DOHH2 (cell line): ENCODE measurements around the gene GNRHR.

Experiments
- H3F3A ChIP-seq: fragments of 200-600 bp; sonication (generic), shearing (Covaris generic); 2 replicates; pipeline ENCODE4 v1.6.0; 2016; ENCODE audit warnings: antibody characterized with exemption, mild to moderate bottlenecking; ENCODE audit not compliant: control insufficient read depth, insufficient read depth
- H3K27ac ChIP-seq: fragments of 200-600 bp; sonication (generic); 2 replicates; pipeline ENCODE4 v1.5.1; 2014; ENCODE audit warnings: low read depth, mild to moderate bottlenecking, low read length, moderate library complexity
- H3K27me3 ChIP-seq: fragments of 200-600 bp; sonication (generic); 2 replicates; pipeline ENCODE4 v1.6.1; 2014; ENCODE audit warnings: mild to moderate bottlenecking, low read length, mixed read lengths; ENCODE audit not compliant: control insufficient read depth
- H3K36me3 ChIP-seq: fragments of 200-600 bp; sonication (generic); 2 replicates; pipeline ENCODE4 v1.6.1; 2014; ENCODE audit warnings: mild to moderate bottlenecking, low read length, moderate library complexity, mixed read lengths; ENCODE audit not compliant: control insufficient read depth
- H3K4me1 ChIP-seq: fragments of 200-600 bp; sonication (generic); 2 replicates; pipeline ENCODE4 v1.6.1; 2014; ENCODE audit warnings: mild to moderate bottlenecking, low read length, mixed read lengths; ENCODE audit not compliant: control insufficient read depth
- H3K4me2 ChIP-seq: fragments of 200-600 bp; sonication (generic); 2 replicates; pipeline ENCODE4 v1.6.0; 2014; ENCODE audit warnings: mild to moderate bottlenecking, low read length, moderate library complexity
- H3K4me3 ChIP-seq: fragments of 200-600 bp; sonication (generic); 2 replicates; pipeline ENCODE4 v1.5.1; 2014; ENCODE audit warnings: mild to moderate bottlenecking, low read length, mixed read lengths
- H3K79me2 ChIP-seq: fragments of 200-600 bp; sonication (generic); 2 replicates; pipeline ENCODE4 v1.6.1; 2014; ENCODE audit warnings: mild to moderate bottlenecking, low read length, mixed read lengths; ENCODE audit not compliant: control insufficient read depth
- H3K9me2 ChIP-seq: fragments of 200-600 bp; sonication (generic); replicated peaks from 2 replicates; pipeline ENCODE4 v1.6.1; 2014; ENCODE audit warnings: mild to moderate bottlenecking, low read length, mixed read lengths; ENCODE audit not compliant: control insufficient read depth
- H3K9me3 ChIP-seq: fragments of 200-600 bp; sonication (generic); 2 replicates; pipeline ENCODE4 v1.6.1; 2014; ENCODE audit warnings: antibody characterized with exemption, low read length, mixed read lengths; ENCODE audit not compliant: control insufficient read depth, insufficient read depth
- H4K20me1 ChIP-seq: fragments of 200-600 bp; sonication (generic); 2 replicates; pipeline ENCODE4 v1.6.0; 2014; ENCODE audit warnings: low read depth, mild to moderate bottlenecking, antibody characterized with exemption, low read length, moderate library complexity; ENCODE audit not compliant: control insufficient read depth, insufficient read depth
- EZH2phosphoT487 ChIP-seq: fragments of 200-600 bp; sonication (generic); IDR thresholded peaks from 2 replicates; pipeline ENCODE4 v1.6.1; 2017; ENCODE audit warnings: borderline replicate concordance, mild to moderate bottlenecking, antibody characterized with exemption, low read length, moderate library complexity, mixed read lengths
- TF ChIP-seq, protein P1 (sequence below): fragments of 200-600 bp; sonication (generic); IDR thresholded peaks from one replicate; pipeline ENCODE4 v1.5.1; 2014; ENCODE audit warnings: antibody characterized with exemption, mild to moderate bottlenecking, low read depth, low read length; ENCODE audit not compliant: poor library complexity, severe bottlenecking

The GNRHR gene

DNA sequence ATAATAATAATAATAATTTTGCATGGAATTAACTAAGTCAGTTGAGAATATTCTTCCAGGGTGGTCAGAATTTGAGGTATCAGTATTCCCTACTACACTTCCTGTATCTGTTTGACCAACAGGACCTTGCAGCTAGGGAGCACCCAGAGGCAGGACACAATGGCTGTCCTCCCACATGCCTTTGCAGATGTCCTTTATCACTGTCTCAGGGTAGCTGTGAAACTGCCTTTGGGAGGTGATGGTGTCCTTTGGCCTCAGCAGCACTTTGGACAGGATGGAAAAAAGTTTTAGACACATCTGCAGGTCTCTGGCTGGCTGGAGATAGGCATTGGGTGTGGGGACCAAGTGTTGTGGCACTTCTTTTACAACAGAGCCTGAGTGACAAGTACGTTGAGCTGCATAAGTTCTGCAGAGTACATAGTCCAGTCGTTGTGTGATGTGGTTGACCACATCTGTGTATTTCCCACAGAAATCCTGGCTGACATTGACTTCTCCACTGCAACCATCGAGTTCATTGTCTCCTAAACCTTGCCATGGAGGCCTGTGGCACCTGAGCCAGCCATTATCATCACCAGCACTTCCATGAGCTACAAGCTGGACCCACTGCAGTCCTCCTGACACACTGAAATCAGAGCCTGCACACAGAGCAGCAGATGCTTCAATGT, 34.1 kb downstream of the GNRHR start:
- no peaks in the 10 kb centered on the region for H4K20me1 ChIP-seq
- no peaks in the 10 kb centered on the region for H3F3A ChIP-seq
- no peaks in the 10 kb centered on the region for H3K27me3 ChIP-seq
- H3K36me3 ChIP-seq, result 0 out of 2 replicates have a peak, but pooled peaks cover 5% of the 10 kb centered on the region
- H3K4me3 ChIP-seq, result no peak overlapping the region
- no peak overlapping the region for H3K27ac ChIP-seq
- no peaks in the 10 kb centered on the region for H3K9me3 ChIP-seq
- H3K79me2 ChIP-seq, result no peaks in the 10 kb centered on the region
- H3K9me2 ChIP-seq, result no peaks in the 10 kb centered on the region
- H3K4me2 ChIP-seq, result no peak overlapping the region
- H3K4me1 ChIP-seq, result no peaks in the 10 kb centered on the region
- no peak for TF ChIP-seq EZH2phosphoT487
- TF ChIP-seq, protein P1, sequence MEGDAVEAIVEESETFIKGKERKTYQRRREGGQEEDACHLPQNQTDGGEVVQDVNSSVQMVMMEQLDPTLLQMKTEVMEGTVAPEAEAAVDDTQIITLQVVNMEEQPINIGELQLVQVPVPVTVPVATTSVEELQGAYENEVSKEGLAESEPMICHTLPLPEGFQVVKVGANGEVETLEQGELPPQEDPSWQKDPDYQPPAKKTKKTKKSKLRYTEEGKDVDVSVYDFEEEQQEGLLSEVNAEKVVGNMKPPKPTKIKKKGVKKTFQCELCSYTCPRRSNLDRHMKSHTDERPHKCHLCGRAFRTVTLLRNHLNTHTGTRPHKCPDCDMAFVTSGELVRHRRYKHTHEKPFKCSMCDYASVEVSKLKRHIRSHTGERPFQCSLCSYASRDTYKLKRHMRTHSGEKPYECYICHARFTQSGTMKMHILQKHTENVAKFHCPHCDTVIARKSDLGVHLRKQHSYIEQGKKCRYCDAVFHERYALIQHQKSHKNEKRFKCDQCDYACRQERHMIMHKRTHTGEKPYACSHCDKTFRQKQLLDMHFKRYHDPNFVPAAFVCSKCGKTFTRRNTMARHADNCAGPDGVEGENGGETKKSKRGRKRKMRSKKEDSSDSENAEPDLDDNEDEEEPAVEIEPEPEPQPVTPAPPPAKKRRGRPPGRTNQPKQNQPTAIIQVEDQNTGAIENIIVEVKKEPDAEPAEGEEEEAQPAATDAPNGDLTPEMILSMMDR, result no peak

GRCh38 chr4:67718848-67719247, 35.3 kb downstream of the GNRHR start:
- no peak overlapping the region for H3K4me2 ChIP-seq
- no peak overlapping the region for H3K4me3 ChIP-seq
- no peaks in the 10 kb centered on the region for H3K79me2 ChIP-seq
- 0 out of 2 replicates have a peak, but pooled peaks cover 5% of the 10 kb centered on the region for H3K36me3 ChIP-seq
- TF ChIP-seq, protein P1, result no peak
- TF ChIP-seq EZH2phosphoT487, result no peak
- no peaks in the 10 kb centered on the region for H3K4me1 ChIP-seq
- no peaks in the 10 kb centered on the region for H3K9me3 ChIP-seq
- no peaks in the 10 kb centered on the region for H4K20me1 ChIP-seq
- H3F3A ChIP-seq, result no peaks in the 10 kb centered on the region
- H3K27ac ChIP-seq, result no peak overlapping the region
- H3K27me3 ChIP-seq, result no peaks in the 10 kb centered on the region
- no peaks in the 10 kb centered on the region for H3K9me2 ChIP-seq

GRCh38 chr4:67717586-67717985, 36.6 kb downstream of the GNRHR start:
- Histone ChIP-seq H3K27ac (no peak overlapping the region), H3K4me2 (no peak overlapping the region), H4K20me1 (no peaks in the 10 kb centered on the region), H3K27me3 (no peaks in the 10 kb centered on the region), H3F3A (no peaks in the 10 kb centered on the region), H3K4me1 (no peaks in the 10 kb centered on the region), H3K36me3 (0 out of 2 replicates have a peak, but pooled peaks cover 5% of the 10 kb centered on the region), H3K9me2 (no peaks in the 10 kb centered on the region), H3K79me2 (no peaks in the 10 kb centered on the region), H3K4me3 (no peak overlapping the region), H3K9me3 (no peaks in the 10 kb centered on the region)
- TF ChIP-seq, protein P1, result no peak
- no peak for TF ChIP-seq EZH2phosphoT487
